AG20443 (cell line): ENCODE measurements around the gene TPGS1.

Source experiments
- DNase-seq: peaks from one replicate; pipeline ENCODE4 v3.0.0; 2012; ENCODE audit warnings: low spot score, mixed read lengths

TPGS1 gene

DNA sequence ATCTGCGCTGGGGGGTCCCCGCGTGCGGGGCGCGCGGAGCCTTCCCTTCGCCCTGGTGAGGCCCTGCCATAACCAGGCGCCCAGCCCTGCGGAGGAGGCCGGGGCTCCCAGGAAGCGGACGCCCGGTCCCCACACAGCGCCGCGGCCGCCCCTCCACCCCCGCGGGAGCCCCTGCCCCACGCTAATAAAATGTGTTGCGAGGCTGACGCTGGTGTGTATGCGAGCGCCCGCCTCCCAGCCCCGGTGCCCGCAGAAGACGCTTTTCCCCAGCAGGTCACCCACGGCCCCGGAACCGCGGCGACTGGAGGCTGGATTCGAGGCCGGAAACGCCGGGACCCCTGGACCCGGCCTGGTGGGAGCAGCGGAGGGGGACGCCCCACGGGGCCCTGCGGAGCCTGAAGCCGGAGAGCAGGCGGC, 12.2 kb downstream of the TPGS1 start:
- DNase-seq = no peak

DNA sequence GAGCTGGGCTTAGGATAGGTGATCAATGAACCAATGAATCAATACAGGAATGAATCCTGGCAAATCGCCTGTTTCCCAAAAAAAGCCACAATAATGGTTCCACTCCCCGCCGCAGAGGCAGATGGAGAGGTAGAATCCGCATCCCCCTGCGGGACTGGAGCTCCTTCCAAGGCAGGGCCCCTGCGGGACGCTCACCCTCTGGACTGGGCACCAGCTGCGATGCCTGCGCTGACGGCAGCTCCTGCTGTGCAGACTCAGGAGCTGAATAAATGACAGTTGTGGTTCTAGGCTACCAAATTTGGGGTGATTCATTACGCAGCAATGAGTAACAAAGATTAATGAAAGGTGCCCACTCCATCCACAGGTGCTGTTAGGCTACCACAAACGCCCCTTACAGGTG, 15.4 kb downstream of the TPGS1 start:
- no peak for DNase-seq

DNA sequence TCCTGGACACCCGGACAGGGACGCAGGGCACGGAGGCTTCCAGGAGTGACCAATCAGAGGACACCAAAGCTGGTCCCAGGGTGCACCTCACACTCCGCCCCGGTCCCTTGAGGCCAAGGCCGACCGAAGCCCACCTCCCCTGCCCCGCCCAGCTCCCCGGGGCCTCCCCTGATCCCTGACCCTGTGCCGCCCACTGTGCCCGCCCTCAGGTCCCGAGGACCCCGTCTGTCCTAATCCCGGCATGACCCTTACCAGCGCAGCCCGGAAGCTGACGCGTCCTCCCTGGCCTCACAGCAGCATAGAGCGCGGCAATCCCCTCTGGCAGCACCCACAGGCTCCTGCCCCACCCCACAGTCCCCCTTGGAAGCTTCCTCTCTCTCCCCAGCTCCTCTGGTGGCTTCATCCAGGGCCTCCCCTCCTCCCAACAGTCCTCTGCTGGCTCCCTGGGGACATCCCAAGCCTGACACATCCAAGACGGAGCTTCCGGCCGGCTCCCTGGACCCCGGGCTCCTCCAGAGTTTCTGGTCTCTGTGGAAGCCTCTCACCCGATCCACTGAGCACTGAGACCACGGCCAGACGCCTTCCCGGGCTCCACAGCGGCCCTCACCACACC, 16.9 kb downstream of the TPGS1 start:
- no peak for DNase-seq

DNA sequence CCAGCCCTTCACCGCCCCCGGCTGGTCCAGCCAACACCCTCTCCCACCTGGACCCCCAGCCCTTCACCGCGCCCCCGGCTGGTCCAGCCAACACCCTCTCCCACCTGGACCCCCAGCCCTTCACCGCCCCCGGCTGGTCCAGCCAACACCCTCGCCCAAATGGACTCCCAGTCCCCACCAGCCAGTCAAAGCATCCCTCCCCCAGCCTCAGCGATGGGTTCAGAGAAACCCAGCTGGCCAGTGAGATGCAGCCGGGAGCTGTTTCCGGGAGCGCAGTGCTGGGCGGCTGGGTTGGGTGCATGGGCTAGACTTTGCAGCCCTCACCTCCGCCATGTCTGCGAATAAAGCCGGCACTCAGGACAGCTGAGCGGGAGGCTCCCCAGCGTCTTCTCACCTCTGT, 17.7 kb downstream of the TPGS1 start:
- DNase-seq = no peak

DNA sequence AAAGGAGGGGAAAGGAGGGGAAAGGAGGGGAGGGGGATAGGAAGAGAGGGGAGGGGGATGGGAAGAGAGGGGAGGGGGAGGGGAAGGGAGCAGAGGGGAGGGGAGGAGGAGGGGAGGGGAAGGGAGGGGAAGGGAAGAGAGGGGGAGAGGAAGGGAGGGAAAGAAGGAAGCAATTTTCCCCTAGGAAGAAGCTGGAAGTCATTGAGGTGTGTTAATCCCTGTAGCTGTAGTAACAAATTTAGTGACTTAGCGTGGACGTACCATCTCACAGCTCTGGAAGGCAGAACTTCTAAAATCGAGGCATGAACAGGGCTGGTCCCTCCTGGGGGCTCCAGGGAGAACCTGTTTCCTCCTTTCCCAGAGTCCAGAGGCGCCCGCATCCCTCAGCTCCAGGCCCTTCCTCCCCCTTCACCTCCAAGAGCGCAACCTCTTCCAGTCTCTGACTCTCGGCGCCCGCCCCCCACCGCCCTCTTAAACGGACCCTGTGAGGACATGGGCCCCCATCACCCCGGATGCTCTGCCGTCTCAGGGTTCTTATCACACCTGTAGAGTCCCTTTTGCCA, 18.6 kb downstream of the TPGS1 start:
- DNase-seq = no peak

DNA sequence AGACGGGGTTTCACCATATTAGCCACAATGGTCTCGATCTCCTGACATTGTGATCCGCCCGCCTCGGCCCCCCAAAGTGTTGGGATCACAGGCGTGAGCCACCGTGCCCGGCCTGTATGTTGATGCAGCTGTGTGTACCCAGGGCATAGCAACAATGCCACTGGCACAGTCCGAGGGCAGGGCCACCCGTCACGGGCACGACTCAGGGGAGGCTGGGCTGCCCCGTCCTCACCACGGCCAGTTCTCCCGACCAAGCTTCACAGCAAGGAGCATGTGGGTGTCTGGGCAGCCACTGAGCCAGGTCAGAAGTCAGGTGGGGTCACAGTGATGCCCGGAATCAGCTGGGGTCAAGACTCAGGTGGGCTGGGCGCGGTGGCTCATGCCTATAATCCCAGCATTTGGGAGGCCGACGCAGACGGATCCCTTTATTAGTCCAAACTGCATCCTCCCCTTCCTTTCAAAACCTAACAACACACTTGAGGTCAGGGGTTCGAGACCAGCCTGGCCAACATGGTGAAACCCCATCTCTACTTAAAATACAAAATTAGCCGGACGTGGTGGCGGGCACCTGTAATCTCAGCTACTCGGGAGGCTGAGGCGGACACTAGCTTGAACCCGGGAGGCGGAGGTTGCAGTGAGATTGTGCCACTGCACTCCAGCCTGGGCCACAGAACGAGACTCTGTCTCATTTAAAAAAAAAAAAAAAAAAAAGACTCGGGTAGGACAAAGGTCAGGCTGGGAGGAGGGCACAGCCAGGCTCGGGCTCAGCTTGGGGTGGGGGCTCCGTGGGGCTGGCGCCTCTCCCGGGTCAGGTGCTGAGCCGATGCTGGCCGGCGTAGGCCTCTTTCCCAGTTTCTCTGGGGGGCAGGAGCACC, 23.1 kb downstream of the TPGS1 start:
- no peak for DNase-seq

DNA sequence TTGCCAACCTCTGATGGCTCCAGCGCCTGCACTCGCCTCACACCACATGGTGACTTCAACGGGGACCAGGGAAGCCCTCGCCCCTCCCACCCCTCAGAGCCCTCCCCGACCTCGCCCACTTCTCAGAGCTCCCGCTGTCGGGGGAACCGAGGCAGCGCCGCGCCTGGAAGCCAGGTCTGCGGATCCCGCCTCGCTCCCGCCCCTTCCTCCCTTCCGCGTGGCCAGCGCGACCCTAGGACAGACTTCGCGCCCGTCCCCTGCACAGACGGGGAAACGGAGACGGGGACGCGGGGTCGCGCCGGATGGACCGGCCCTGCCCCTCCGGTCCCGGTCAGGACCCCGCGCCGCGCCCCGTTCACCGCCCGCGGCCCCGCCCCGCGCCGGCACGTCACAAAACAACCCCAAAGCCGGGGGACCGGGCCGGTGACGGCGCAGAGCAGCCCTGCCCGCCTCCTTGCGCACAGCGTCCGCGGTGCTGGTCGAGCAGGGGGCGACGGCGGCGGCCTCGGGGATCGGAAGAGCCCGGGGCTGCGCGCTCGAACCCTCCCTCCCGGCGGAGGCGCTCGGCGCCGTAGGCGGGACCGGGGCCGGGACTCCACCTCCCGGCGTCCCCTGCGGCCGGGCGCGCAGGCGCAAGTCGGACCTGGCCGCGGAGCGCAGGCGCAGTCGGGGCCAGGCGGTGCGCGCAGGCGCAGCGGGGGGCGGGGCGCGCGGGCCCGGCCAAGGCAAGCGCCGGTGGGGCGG, 23.9 kb downstream of the TPGS1 start:
- DNase-seq = peak; percentile 100

DNA sequence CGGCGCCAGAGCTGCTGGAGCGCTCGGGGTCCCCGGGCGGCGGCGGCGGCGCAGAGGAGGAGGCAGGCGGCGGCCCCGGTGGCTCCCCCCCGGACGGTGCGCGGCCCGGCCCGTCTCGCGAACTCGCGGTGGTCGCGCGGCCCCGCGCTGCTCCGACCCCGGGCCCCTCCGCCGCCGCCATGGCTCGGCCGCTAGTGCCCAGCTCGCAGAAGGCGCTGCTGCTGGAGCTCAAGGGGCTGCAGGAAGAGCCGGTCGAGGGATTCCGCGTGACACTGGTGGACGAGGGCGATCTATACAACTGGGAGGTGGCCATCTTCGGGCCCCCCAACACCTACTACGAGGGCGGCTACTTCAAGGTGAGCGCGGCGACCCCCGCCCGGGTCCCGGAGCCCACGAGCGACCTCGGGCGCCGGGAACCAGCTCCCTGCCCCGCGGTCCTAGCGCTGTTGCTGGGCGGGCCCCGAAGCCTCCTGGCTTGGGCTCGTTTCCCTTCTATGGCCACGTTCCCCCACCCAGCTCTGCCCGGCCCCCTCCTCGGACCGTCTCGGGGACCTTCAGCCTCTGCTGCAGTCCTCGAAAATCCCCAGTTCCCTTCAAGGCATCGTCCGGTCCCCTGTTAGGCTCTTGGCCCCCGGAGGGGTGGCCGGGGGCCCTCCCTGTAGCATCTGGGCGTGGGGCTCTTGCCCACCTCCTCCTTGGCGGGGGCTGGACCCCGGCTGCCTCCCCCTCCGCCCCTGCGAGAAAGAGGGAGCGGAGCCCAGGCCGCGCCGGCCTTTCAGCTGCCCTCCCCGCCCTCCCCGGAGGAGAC, 24.7 kb downstream of the TPGS1 start, which contains the start of gene CDC34:
Gene CDC34, plus strand, starts transcription at position 8 of the 808 bp plus-strand sequence. Its CDS starts 172 bp downstream, at position 180.
- peak; percentile 39 for DNase-seq

DNA sequence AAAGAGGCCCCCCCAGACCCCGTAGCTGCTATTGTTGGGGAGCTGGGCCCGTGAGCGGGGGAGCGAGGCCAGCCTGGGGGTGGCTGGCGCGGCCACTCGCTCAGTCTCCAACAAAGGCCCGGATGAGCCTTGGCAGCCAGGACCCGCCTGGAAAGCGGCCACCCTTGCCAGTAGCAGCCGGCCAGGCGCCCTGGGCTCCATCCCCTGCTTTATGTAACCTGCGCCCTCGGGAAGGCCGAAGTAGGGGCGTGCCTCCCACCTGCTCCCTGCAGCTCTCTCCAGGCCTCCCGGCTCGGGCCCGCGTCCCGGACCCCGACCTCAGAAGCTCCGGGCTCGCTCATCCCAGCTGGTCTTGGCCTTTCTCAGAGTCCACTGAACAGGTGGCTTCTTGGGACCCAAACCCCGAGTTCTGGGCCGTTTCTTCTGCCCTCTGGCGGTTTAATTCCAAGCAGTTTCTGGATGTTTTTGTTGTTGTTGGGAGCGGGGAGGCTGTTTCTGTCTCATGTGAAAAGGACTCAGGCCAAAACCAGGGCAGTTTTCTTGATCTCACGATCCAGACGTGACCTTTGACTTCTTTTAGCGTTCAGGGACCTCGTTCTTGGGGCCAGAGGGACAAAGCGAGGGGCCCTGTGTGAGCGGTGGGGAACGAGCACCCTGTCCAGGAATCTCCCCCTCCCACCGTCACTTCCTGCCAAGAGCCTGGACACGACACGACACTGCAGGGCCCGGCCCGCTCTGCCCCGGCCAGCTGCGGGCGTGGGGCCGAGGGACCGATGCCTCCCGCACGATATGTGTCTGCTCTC, 25.5 kb downstream of the TPGS1 start:
- peak; percentile 70 for DNase-seq

DNA sequence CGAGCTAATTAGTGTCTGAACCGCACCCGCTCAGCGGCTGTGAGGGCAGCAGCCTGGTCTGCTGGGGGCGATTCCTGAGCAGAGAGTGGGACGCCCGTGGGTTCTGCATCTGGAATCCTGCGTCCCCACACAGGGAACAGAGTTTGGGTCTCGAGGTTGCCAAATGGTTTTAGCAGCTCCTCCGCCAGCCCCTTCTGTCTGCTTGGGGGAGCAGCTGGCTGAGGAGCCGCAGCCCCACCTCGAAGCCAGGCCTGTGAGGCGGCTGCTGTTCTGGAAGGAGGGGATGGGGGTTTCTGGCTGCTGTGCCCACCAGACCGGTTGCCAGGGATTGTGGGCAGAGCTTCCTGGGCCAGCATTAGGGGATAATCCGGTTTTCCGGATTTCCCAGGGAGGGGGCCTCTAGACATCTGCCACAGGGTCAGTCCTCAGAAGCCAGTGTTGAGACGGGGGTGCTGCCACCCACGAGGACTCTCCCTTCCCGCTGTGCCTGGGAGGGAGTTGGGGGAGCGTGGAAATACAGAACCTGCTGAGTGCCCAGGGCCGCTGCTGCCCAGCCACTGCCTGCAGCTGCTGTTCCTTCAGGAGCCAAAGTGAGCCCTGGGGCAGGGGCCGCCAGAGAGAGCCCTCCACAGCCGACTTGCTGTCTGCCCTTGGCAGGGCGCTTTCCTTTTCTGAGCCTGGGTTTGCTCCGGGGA, 26.2 kb downstream of the TPGS1 start:
- no peak for DNase-seq

DNA sequence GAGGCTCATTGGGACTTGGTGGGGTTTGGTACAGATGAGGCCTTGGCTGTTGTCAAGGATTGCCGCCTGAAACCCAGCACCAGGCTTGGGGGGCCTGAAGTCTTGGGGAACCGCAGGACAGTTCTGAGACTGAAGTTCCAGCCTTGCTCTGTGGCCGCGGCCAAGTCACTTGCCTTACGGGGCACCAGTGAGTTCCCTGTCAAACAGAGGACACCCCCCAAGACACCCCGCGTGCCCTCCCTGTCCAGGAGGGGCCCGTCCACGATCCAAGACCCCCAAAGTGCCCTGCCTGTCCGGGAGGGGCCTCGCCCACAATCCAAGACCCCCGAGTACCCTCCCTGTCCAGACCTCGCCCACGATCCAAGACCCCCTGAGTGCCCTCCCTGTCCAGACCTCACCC, 26.8 kb downstream of the TPGS1 start:
- no peak for DNase-seq

DNA sequence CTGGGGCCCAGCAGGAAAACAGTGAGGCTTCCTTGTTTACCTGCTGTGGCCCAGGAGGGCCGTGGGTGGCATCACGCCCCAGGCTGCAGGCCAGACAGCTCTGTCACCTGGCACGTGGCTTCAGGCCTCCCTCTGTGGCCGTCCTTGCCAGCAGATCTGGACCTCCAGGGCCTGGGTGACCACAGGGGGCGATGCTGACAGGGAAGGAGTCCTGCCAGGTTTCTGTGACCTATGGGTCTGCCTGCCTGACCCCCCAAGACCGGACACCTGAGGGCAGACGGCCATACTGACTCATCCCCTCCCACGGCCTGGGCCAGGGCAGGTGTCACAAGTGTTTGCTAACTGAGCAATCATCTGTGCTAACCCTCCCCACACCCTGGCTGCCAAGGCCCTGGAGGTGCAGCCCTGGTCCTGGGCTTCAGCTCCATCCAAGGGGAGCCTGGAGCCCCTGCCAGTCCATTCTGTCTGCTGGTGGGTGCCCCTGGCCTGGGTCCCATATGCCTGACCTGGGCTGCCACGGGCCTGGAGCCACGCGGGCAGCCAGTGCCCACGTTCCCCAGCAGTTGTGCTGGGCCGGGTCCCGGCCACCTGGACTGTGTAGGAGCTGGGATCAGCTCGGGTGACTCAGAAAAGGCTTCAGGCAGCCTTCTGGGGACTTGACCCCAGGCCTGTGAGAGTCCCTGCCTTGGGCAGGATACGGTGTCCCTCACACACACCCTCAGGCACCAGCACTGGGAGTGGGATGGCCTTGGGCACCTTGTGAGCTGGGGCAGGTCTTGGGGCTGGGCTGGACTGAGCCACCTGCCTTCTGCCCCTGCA, 27.9 kb downstream of the TPGS1 start:
- no peak for DNase-seq

DNA sequence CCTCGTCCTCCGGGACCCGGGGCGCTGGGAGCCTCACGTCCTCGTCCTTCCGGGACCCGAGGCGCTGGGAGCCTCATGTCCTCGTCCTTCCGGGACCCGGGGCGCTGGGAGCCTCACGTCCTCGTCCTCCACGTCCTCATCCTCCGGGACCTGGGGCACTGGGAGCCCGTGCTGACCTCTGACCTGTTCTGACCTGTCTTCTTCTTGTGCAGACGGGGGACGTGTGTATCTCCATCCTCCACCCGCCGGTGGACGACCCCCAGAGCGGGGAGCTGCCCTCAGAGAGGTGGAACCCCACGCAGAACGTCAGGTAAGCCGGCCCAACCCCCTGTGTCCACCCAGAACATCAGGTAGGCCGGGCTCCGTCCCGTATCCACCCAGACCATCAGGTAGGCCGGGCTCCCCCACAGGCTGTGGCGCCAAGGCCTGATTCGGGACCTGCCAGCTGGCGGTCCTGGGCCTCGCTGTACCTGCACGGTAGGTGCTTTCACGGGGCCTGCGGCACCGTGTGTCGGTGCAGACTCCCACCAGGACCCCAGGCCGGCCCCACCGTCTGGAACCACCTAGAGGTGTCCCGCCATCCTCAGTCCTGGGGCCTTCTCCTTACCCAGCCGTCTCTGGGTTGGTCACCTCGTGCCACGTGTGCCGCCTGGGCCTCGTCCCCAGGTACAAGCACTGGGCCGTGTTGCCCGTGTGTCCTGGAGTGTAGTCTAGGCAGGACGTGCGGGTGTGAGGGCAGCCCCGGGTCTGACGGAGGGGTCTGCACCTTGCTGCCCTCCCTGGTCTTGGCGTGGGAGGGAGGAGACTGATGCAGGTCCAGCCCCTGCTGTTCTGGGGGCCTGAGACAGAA, 29.0 kb downstream of the TPGS1 start:
- DNase-seq = no peak

DNA sequence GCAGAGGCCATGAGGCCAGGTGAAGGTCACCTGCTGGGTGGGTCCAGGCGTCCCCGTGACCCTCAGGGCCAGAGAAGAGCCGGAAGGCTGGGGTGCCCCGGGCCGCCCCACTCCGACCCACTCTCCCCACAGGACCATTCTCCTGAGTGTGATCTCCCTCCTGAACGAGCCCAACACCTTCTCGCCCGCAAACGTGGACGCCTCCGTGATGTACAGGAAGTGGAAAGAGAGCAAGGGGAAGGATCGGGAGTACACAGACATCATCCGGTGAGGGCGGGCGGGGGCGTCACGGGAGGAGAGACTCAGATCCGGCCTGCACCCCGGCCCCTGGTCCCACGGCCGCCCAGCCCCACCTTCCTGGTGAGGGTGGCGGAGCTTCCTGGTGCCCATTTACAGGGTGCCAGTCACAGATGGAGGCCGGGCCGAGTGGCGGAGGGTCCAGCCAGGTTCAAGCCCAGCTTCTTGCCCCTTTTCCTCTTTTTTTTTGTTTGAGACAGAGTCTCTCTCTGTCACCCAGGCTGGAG, 29.6 kb downstream of the TPGS1 start:
- no peak for DNase-seq

DNA sequence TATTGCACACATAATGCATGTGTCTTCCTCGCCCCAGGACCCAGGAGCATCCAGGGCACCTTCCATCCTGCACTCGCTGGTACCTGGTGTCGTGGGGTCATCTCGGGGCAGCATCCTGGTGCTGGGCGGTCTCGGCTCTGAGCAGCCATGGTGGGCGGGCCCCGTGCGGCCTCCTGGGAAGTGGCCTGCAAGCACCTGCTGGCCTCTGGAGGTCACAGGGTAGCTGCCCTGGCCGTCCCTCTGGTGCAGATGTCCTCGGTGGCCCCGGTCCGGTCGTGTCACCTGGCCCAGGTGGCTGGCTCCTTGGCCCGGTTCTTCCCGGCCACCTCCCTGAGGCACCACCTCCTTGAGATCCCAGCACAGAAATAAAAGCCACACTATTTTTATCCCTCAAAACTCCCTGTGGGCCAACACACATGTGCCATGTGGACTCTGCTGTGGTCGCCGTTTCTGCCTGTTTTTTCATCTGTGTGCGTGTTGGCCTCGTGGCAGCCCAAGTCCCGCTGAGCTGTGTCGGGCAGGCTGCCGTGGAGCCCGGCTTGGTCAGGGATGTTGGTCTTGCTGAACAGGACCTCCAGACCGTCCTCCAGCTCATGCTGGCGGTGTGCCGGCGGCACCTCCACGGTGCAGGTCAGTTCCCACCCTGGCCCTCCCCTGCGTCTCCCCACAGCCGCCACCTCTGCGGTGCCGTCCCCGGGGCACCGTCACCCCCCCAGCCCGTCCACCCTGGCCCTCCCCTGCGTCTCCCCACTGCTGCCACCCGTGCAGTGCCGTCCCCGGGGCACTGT, 31.5 kb downstream of the TPGS1 start:
- DNase-seq = no peak

DNA sequence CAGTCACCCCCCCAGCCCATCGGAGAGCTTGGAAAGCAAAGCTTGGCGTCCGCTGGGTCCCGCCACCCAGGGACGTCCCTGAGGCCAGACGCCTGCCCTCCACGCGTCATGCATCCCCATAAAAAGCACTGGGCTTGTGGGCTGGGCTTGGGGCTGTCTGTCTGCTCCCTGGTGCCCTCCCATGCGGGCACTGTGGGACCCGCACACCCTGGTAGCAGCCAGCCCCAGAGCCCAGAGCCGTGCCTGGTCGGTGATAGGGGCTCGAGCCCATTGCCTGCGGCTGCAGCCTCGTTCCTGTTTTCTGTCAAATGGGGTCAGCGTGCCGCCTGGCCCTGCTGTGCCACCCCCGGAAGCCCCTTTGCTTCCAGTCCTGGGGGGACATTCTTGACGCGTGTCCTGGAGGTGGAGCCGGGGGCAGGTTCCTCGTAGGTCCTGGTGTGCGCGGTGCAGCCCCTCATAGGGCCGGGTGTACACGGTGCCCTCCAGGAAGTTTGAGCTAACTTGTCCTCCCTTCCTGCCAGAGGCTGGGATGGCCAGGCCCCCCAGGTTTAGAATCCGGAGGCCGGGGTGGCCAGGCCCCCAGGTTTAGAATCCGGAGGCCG, 32.2 kb downstream of the TPGS1 start:
- no peak for DNase-seq
